Measurements from ENCODE around the gene DESI2. TPM values are rescaled to one million over a fixed set of nuclear protein-coding genes. Genes with fewer than 3 reads are reported as not detected.
"Not testable (repeated sequence)": the region's sequence is repeated elsewhere in the genome, so short reads cannot be mapped to it uniquely, and the experiment has no call there.

Gene DESI2
- total RNA-seq, 2 experiments from 2014 or later: 30.4 to 31.1 TPM

DNA sequence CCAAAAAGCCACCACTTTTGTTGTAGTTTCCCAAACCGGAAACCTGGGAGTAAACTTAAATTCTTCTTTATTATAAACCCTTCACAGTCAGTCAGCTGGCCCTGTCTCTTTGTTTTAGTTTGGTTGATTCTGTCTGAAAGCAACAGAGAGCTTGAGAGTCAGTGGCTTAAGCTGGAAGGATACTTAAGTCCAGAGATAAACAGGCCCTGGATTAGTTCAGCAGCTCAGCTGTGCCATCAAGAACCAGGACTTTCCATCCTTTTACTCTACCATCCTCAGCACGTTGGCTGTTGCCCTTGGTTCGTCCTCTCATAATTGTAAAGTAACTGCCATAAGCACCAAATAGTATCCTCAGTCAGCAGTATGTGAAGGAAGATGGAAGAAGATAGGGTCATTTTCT, 4.5 kb downstream of the DESI2 start:
- peaks cover 37% of the 10 kb centered on the region for H3K36me3 Mint-ChIP-seq (ENCODE audit: low read depth)
- TF ChIP-seq, protein P1, sequence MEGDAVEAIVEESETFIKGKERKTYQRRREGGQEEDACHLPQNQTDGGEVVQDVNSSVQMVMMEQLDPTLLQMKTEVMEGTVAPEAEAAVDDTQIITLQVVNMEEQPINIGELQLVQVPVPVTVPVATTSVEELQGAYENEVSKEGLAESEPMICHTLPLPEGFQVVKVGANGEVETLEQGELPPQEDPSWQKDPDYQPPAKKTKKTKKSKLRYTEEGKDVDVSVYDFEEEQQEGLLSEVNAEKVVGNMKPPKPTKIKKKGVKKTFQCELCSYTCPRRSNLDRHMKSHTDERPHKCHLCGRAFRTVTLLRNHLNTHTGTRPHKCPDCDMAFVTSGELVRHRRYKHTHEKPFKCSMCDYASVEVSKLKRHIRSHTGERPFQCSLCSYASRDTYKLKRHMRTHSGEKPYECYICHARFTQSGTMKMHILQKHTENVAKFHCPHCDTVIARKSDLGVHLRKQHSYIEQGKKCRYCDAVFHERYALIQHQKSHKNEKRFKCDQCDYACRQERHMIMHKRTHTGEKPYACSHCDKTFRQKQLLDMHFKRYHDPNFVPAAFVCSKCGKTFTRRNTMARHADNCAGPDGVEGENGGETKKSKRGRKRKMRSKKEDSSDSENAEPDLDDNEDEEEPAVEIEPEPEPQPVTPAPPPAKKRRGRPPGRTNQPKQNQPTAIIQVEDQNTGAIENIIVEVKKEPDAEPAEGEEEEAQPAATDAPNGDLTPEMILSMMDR (IDR thresholded peaks at IDR 0.05): no peak
- DNase-seq: no peak
- no peaks in the 10 kb centered on the region for H3K27me3 Mint-ChIP-seq
- ChIA-PET POLR2A (no interaction called here), CTCF (interaction anchor here (1.4 to 3.1 kb wide), 2 partner anchors 46 to 53 kb away, joined by 3 to 10 read pairs; no protein-coding TSS in a partner anchor)
- H3K9me3 Mint-ChIP-seq: no peaks in the 10 kb centered on the region
- H3K4me3 Mint-ChIP-seq: no peak overlapping the region
- ATAC-seq: no peak
- H3K27ac Mint-ChIP-seq: no peak overlapping the region
- intact Hi-C loops (cut with micrococcal nuclease): no loop called here
- H3K4me1 Mint-ChIP-seq (ENCODE audit: low read depth): peaks cover 24% of the 10 kb centered on the region

DNA sequence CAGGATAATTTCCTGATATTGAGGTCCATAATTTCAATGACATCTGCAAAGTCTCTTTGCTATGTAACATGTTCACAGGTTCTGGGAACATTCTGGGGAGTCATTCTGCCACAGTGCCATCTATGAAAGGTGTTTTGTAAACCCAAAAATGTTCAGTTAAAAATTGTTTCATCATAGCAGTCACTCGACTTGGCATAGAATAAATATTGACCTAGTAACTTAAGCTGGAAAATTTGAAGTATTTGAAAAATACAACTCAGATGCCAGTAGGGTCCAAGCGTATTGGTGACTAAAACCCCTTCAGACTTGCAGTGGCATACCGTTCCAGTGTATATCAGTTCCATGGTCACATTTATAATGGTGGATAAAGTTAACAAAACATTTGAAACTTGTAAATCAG, 6.8 kb downstream of the DESI2 start:
- no peak overlapping the region for H3K4me3 Mint-ChIP-seq
- H3K27me3 Mint-ChIP-seq: no peaks in the 10 kb centered on the region
- H3K27ac Mint-ChIP-seq: no peak overlapping the region
- ATAC-seq (no peak), DNase-seq (no peak)
- CTCF ChIA-PET: no interaction called here
- peaks cover 33% of the 10 kb centered on the region for H3K4me1 Mint-ChIP-seq (ENCODE audit: low read depth)
- POLR2A ChIA-PET: no interaction called here
- intact Hi-C loops (cut with micrococcal nuclease): no loop called here
- H3K36me3 Mint-ChIP-seq (ENCODE audit: low read depth): peaks cover 37% of the 10 kb centered on the region
- TF ChIP-seq, protein P1 (IDR thresholded peaks at IDR 0.05): no peak
- no peaks in the 10 kb centered on the region for H3K9me3 Mint-ChIP-seq

DNA sequence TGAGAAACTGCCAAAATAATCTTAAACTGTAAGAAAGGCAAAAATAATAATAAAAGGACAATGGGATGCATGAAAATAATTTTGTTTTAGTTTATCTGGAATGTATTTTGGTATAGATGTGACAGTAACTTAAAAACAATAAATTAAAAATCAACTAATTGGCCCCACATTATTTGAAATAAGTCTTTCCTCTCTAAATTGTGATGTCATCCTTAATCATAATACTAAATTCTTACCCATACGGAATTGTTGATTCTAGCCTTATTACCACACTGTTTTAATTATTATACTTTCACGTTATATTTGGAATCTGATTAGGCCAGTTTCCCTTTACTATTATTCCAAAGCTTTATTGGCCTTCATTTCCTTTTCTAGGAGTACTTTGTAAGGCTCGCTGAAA, 7.7 kb downstream of the DESI2 start:
- ATAC-seq (no peak), DNase-seq (no peak)
- Mint-ChIP-seq H3K36me3 (ENCODE audit: low read depth) (peaks cover 37% of the 10 kb centered on the region), H3K27me3 (no peaks in the 10 kb centered on the region), H3K27ac (no peak overlapping the region), H3K4me3 (no peak overlapping the region), H3K9me3 (no peaks in the 10 kb centered on the region), H3K4me1 (ENCODE audit: low read depth) (peaks cover 33% of the 10 kb centered on the region)
- POLR2A ChIA-PET: no interaction called here
- intact Hi-C loops (cut with micrococcal nuclease): no loop called here
- CTCF ChIA-PET: no interaction called here
- TF ChIP-seq, protein P1 (IDR thresholded peaks at IDR 0.05): no peak

DNA sequence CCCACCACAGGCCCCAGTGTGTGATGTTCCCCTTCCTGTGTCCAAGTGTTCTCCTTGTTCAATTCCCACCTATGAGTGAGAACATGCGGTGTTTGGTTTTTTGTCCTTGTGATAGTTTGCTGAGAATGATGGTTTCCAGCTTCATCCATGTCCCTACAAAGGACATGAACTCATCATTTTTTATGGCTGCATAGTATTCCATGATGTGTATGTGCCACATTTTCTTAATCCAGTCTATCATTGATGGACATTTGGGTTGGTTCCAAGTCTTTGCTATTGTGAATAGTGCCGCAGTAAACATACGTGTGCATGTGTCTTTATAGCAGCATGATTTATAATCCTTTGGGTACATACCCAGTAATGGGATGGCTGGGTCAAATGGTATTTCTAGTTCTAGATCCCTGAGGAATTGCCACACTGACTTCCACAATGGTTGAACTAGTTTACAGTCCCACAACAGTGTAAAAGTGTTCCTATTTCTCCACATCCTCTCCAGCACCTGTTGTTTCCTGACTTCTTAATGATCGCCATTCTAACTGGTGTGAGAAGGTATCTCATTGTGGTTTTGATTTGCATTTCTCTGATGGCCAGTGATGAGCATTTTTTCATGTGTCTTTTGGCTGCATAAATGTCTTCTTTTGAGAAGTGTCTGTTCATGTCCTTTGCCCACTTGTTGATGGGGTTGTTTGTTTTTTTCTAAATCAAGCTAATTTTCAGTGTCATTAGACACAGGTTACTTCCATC, 8.8 kb downstream of the DESI2 start:
- CTCF ChIA-PET; H3K9me3 Mint-ChIP-seq; ATAC-seq; DNase-seq; H3K27me3 Mint-ChIP-seq; intact Hi-C loops (cut with micrococcal nuclease); POLR2A ChIA-PET; H3K4me3 Mint-ChIP-seq; H3K27ac Mint-ChIP-seq: not testable (repeated sequence)
- peaks cover 28% of the 10 kb centered on the region for H3K4me1 Mint-ChIP-seq (ENCODE audit: low read depth)
- peaks cover 36% of the 10 kb centered on the region for H3K36me3 Mint-ChIP-seq (ENCODE audit: low read depth)

DNA sequence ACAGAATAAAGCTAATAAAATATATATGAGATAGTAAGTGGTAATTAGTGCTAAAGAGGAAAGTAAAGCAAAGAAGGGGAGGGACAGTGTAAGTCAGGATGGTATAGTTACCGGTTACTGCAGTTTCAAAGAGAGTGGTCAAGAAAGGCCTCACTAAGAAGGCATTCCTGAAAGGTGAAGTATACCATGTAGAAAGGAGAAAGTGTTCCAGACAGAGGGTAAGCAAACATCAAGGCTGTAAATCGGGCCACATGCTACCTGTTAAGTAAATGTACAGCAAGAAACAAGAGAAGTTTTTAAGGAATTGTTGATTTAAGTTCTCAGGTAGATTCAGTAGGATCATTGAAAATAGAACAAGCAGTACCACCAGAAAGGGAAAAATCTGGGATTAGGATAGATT, 9.7 kb downstream of the DESI2 start:
- Mint-ChIP-seq H3K27ac (no peak overlapping the region), H3K9me3 (no peaks in the 10 kb centered on the region), H3K27me3 (no peaks in the 10 kb centered on the region), H3K36me3 (ENCODE audit: low read depth) (peaks cover 27% of the 10 kb centered on the region), H3K4me3 (no peak overlapping the region), H3K4me1 (ENCODE audit: low read depth) (peaks cover 27% of the 10 kb centered on the region)
- CTCF ChIA-PET: no interaction called here
- TF ChIP-seq, protein P1 (IDR thresholded peaks at IDR 0.05): no peak
- DNase-seq (no peak), ATAC-seq (no peak)
- POLR2A ChIA-PET: interaction anchor here (0.7 kb wide), 1 partner anchor 1410 kb away, joined by 3 read pairs; no protein-coding TSS in a partner anchor
- intact Hi-C loops (cut with micrococcal nuclease): no loop called here

Measured in activated CD8-positive, alpha-beta T cell treated with anti-CD3 and anti-CD28 coated beads for 36 hours (primary cell).